ENCODE measurements around the gene NPFF.

GRCh38 chr12:53492188-53492587 lies 15.1 kb downstream of the NPFF start:
- TF ChIP-seq SMAD3 (CRISPR knock-in tag; IDR thresholded peaks at IDR 0.05; ENCODE audit: borderline replicate concordance) (no peak), E2F4 (CRISPR knock-in tag; IDR thresholded peaks at IDR 0.05; ENCODE audit: borderline replicate concordance, low read depth) (no peak), GABPB1 (CRISPR knock-in tag; IDR thresholded peaks at IDR 0.05) (no peak)
- TF ChIP-seq, protein P1, sequence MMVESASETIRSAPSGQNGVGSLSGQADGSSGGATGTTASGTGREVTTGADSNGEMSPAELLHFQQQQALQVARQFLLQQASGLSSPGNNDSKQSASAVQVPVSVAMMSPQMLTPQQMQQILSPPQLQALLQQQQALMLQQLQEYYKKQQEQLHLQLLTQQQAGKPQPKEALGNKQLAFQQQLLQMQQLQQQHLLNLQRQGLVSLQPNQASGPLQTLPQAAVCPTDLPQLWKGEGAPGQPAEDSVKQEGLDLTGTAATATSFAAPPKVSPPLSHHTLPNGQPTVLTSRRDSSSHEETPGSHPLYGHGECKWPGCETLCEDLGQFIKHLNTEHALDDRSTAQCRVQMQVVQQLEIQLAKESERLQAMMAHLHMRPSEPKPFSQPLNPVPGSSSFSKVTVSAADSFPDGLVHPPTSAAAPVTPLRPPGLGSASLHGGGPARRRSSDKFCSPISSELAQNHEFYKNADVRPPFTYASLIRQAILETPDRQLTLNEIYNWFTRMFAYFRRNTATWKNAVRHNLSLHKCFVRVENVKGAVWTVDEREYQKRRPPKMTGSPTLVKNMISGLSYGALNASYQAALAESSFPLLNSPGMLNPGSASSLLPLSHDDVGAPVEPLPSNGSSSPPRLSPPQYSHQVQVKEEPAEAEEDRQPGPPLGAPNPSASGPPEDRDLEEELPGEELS (CRISPR knock-in tag; IDR thresholded peaks at IDR 0.05), result no peak
- TF ChIP-seq, protein P2, sequence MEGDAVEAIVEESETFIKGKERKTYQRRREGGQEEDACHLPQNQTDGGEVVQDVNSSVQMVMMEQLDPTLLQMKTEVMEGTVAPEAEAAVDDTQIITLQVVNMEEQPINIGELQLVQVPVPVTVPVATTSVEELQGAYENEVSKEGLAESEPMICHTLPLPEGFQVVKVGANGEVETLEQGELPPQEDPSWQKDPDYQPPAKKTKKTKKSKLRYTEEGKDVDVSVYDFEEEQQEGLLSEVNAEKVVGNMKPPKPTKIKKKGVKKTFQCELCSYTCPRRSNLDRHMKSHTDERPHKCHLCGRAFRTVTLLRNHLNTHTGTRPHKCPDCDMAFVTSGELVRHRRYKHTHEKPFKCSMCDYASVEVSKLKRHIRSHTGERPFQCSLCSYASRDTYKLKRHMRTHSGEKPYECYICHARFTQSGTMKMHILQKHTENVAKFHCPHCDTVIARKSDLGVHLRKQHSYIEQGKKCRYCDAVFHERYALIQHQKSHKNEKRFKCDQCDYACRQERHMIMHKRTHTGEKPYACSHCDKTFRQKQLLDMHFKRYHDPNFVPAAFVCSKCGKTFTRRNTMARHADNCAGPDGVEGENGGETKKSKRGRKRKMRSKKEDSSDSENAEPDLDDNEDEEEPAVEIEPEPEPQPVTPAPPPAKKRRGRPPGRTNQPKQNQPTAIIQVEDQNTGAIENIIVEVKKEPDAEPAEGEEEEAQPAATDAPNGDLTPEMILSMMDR (IDR thresholded peaks at IDR 0.05), result no peak
